ENCODE data around the gene LCN9.

LCN9 gene

DNA sequence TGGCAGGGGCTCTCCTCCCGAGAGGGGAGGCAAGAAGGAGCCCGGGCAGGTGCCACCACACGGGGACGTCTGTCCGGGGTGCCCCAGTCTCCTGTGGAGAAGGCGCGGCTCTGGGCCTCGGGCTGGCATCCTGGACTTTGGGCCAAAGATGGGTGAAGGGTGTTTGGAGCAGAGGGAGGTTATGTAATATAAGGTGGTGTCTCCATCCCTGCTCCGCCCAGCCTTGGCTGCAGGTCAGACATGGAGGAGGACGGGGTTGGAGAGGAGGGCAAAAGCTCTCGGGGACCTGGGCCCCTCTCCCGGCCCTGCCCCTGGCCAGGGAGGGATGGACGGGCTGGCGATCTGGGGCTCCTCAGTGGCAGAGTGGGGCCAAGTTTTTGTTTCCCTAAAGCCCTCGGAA is 37.4 kb downstream of the LCN9 start:
- DNase-seq (ENCODE audit: low read depth) = no peak
- TF ChIP-seq, protein P1, sequence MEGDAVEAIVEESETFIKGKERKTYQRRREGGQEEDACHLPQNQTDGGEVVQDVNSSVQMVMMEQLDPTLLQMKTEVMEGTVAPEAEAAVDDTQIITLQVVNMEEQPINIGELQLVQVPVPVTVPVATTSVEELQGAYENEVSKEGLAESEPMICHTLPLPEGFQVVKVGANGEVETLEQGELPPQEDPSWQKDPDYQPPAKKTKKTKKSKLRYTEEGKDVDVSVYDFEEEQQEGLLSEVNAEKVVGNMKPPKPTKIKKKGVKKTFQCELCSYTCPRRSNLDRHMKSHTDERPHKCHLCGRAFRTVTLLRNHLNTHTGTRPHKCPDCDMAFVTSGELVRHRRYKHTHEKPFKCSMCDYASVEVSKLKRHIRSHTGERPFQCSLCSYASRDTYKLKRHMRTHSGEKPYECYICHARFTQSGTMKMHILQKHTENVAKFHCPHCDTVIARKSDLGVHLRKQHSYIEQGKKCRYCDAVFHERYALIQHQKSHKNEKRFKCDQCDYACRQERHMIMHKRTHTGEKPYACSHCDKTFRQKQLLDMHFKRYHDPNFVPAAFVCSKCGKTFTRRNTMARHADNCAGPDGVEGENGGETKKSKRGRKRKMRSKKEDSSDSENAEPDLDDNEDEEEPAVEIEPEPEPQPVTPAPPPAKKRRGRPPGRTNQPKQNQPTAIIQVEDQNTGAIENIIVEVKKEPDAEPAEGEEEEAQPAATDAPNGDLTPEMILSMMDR (IDR thresholded peaks at IDR 0.05; ENCODE audit: low read depth, low read length, missing control alignments) = no peak
- in situ Hi-C loops (cut with HindIII; ENCODE audit: low sequenced_read_pairs) = no loop called here
- H3K4me3 ChIP-seq (ENCODE audit: low read depth, low read length) = no peak overlapping the region

DNA sequence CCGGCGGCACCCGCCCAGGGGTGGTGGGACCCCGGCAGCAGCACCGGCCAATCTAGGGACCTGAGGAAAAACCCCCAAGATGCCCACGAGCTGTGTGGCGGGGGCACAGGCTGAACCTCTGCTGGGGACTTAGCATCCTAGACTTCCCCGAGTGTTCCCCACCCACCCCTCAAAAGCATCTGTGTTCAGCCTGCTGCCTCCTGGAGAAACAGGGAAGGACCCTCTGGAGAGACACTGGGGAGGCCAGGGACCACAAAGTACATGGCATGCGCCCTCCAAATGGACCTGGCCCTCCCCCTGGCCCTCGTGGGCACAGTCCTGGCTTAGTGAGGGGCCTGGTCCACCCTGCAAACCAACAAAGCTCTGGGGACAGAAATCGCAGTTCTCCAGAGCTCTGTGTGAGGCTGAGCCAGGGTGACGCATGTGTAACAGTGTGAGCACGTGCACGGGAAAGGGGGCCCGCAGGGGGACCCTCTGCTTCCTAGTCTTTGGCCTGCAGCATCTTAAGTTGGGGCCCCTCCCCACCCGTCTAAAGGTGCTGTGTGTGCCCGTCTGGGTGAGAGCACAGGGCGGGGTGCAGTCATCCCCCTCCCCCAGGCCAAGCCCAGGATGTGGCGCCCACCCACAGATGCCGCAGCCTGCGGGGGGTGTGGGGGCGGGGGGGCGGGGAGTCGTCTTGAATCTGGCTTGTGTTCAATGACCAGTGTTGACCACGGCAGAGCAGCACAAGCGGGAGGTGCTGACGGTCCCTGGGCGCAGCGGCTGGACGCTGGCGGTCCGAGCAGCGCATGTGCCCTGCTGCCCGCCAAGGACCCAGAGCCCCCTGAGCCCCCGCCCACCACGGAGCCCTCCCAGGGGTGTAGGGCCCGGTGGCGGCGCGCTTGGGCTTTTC is 38.2 kb downstream of the LCN9 start:
- DNase-seq (ENCODE audit: low read depth) = no peak
- H3K4me3 ChIP-seq (ENCODE audit: low read depth, low read length) = no peak overlapping the region
- TF ChIP-seq, protein P1 (IDR thresholded peaks at IDR 0.05; ENCODE audit: low read depth, low read length, missing control alignments) = no peak

DNA sequence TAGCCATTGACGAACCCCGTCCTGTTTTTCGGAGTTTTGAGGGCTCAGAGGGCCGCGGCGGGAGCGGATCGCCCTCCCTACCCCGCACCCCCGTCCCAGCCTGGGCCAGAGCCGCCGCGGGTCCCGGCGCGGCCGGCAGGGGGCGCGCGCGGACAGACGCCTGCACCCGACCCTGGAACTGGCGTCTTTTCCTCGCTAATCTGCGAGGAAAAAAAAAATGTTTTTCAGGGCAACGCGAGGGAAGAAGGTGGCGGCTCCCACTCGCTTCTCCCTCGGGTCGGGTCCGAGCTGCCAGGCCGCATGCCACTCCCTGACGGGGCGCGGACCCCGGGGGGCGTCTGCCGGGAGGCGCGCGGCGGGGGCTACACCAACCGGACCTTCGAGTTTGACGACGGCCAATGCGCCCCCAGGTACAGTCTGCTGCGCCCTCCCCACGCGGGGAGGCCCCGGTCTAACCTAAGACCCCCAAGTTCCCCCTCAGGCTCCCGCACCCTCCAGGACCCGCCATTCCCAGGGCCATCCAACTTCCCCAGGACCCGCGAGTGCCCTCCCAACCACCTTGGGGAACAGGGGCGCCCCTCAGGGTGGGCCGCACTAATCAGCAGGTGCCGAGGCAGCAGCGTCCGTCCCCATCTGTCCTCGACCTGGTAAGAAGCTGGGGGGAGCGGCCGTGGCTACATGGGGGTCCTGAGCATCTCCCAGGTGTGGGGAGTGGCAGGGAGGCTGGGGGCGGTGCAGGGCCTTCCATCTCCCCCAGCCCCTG is 39.0 kb downstream of the LCN9 start, which contains the start of gene KCNT1:
Gene KCNT1 (plus strand): TSS at position 227 of the 763 bp plus-strand sequence. CDS start 74 bp downstream, at position 301.
- in situ Hi-C loops (cut with HindIII; ENCODE audit: low sequenced_read_pairs) = no loop called here
- DNase-seq (ENCODE audit: low read depth) = no peak
- TF ChIP-seq, protein P1 (IDR thresholded peaks at IDR 0.05; ENCODE audit: low read depth, low read length, missing control alignments) = peak; percentile 77
- H3K4me3 ChIP-seq (ENCODE audit: low read depth, low read length) = no peak within 1 kb of the TSS

More for the DNA sequence above, 38.2 kb downstream of the LCN9 start:
- in situ Hi-C loops (cut with HindIII; ENCODE audit: low sequenced_read_pairs) = no loop called here

DNA sequence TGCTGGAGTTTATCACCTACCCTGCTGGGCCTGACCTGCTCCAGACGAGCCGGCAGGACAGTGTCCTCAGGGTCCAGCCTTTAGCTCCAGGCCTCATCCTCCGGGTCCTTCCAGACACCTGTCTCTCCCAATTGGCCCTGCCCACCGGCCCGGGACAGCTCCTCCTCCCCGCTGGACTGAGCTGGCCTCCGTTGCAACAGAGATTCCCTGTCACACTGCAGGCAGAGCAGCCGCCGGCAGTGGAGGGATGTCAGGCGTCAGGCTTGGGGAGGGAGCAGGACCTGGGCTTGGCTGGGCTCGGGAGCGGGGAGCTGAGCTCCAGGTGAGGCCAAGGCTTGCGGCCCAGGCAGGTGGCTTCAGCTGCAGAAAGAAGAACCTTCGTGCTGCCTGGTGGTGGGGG is 40.6 kb downstream of the LCN9 start:
- in situ Hi-C loops (cut with HindIII; ENCODE audit: low sequenced_read_pairs) = no loop called here
- no peak for DNase-seq (ENCODE audit: low read depth)
- TF ChIP-seq, protein P1 (IDR thresholded peaks at IDR 0.05; ENCODE audit: low read depth, low read length, missing control alignments) = no peak
- H3K4me3 ChIP-seq (ENCODE audit: low read depth, low read length) = no peak overlapping the region

DNA sequence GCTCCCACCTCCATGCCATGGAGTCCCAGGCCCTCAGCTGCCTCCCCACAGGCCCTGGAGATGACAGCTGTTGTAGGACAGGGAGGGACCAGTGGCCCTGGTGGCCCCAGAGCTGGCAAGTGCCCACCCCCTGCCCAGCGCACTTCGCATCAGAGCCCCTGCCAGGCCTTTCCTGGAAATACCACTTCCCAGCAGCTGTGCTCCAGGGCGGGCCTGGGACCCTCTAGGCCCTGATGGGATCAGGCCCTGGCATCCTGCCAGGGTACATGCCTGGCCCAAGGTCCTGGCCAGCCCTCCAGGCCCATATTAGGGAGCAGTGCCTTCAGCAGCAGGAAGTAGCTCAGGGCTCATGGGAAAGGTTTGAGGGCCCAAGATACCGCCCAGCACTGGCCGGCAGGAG is 41.4 kb downstream of the LCN9 start:
- DNase-seq (ENCODE audit: low read depth) = no peak
- in situ Hi-C loops (cut with HindIII; ENCODE audit: low sequenced_read_pairs) = no loop called here
- no peak overlapping the region for H3K4me3 ChIP-seq (ENCODE audit: low read depth, low read length)
- TF ChIP-seq, protein P1 (IDR thresholded peaks at IDR 0.05; ENCODE audit: low read depth, low read length, missing control alignments) = no peak

DNA sequence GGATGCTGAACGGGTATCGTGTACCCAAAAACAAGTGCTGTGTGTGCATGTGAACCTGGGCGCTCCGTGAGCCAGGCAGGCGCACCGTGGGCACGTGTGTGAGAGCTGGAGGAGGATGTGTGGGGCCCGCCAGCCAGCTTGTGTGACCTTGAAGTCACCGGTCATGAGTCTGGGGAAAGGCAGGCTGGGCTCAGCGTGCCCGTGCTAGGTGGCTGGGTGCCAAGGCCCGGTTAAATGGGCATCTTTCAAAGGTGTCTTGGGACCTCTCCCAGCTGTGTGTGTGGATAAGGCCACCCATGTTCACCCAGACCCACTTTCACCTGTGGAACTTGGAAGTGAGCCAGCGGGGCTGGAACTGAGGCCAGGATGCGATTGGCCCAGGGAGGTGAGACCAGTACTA is 42.3 kb downstream of the LCN9 start:
- no peak for DNase-seq (ENCODE audit: low read depth)
- TF ChIP-seq, protein P1 (IDR thresholded peaks at IDR 0.05; ENCODE audit: low read depth, low read length, missing control alignments) = no peak
- in situ Hi-C loops (cut with HindIII; ENCODE audit: low sequenced_read_pairs) = no loop called here
- H3K4me3 ChIP-seq (ENCODE audit: low read depth, low read length) = no peak overlapping the region
